GM19467 (cell line): Measurements from ENCODE around the gene PSMB11.

Source experiments
- ATAC-seq: cut with Tn5 transposase; IDR thresholded peaks from one replicate; pipeline ENCODE4 v1.9.1; 2021; ENCODE audit warnings: mild to moderate bottlenecking, moderate library complexity; ENCODE audit not compliant: unreplicated experiment

Gene PSMB11

DNA sequence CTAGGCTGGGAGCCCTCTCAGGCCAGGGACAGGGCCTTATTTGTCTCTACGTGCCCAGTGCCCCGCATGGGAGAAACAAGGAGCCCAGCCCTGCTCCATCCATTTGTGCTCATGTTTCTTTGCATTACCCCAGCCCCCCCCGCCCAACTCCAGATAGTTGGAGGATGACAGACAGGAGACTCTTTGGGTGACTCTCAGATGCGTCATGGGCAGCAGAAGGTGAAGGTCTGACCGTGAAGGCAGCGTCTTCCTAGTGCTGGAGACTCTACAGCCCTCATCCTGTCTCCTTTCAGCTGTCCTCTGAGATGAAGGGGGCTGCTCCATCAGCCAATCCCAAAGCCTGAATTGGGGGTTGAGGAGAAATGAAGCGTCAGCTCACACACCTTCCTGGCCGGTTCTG, 283 bp upstream of the PSMB11 start:
- no peak for ATAC-seq

DNA sequence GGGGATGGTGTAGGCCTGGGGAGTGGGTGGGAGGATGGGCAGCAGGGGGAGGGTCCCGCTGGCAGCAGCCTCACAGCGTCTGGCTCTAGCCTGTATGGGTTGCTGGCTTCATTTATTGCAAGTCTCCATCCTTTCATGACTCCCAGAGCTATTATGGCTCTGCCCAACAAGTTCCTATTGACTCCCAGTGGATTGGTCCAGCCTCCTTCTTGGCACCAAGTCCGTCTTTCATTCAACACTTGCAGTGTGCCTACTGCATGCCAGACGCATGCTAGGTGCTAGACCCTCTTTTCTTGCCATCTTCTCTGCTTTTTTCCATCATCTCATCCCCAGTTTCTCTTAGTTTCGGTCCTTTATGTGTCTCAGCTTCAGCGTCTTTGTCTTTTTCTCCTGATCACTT, 1.1 kb downstream of the PSMB11 start:
- no peak for ATAC-seq

DNA sequence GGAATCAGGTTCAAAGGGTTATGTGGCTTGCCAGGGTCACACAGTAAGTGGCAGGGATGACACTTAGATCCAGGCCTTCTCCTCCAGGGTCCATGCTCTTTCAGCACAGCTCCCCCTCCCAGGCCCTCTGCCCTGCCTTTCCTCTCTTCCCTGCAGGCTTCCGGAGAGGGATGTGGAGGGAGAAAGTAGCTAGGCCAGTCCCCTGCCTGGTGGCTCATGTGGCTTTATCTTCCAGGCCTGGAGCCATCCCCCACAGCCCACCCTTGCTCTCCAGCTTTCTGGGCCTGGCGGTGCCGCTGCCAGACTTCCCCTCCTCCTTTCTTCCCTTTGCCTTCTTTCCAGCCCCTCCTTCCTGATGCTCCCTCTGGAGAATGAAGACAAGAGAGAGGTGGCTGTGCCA, 1.7 kb downstream of the PSMB11 start:
- ATAC-seq: no peak

DNA sequence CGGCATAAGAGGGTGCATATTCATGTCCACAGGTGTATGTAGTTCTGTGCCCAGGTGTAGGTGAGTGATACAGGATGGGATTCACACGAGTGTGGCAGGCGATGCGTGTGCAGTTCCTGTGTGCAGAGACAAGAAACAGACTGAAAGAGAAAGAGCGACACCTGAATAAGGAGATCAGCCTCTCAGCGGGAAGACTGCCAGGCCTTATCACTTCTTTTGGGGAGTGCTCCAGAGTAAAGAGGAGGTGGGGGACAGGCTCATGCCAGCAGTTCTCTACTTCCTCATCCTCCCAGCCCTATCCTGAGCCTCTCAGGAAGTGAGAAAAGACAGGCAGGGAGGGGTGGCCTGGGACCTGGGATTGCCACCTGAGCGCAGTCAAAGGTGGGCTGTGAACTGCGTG, 2.8 kb downstream of the PSMB11 start:
- no peak for ATAC-seq

DNA sequence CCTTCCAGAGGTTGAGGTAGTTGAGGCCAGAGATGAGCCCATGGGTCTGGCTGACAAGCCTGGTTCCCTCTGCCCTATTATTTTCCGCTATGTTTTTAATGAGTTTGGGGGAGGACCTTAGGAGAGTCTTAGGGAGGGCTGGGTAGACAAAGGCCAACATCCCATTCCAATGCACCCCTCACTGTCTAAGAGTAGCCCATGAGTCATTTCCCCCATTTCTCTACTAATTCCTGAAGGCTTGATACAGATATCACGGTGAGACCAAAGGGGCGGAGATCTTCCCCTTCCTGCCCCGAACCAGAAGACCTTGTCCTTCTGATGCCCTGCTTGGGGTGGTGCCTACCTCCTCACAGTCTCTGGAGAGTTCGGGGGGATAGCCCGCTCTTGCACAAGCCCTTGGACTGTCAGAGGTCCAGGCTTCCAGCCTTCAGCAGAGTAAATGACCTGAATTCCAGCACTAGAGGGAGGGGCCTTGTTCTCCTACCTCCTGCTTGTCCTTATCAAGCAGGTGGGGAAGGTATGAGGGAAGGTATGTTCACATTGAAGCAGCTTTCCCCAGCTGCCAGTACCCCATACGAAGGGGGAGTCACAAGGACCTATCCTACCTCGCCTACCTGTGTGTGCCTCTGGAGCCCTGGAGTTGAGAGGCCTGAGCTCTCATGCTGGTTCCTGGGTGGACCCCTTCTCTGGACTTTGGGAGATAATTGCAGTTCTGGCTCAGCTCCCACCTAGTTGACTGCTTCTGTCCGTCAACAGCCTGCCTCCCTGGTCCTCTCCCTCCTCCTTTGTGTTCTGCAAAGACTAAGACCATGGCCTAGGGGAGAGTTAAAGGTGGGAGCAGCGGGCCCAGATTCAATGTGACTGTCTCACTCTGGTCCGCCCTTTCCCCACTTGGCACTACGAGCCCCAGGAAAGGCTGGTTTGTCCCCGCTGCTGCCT, 3.7 kb downstream of the PSMB11 start:
- no peak for ATAC-seq

DNA sequence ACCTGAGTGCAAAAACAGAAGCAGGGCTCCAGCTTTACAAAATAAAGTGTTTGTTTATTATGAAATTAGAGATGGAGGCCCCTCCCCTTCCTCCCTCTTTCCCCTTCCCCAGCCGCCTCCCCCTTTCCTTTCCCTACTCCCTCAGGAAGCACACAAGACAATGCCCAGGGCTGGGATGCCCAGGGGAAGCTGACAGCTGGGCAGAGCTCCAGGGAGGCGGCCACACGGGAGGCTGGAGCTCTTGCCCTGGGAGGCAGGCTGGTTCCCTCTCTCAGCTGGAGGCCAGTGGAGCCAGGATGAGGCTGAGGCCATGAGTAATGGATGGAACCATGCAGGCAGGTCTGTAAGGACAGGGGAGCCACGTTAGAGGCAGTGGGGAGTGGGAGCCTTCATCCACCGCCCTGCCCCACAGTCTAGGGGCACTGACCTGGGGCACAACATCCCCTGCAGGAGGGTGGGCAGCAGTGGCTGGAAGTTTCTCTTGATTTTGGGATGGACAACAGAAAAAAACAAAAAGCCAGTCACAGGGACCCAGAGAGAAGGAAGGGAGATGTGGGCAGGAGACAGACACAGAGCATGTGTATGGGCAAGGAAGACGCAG, 5.1 kb downstream of the PSMB11 start:
- ATAC-seq: no peak

DNA sequence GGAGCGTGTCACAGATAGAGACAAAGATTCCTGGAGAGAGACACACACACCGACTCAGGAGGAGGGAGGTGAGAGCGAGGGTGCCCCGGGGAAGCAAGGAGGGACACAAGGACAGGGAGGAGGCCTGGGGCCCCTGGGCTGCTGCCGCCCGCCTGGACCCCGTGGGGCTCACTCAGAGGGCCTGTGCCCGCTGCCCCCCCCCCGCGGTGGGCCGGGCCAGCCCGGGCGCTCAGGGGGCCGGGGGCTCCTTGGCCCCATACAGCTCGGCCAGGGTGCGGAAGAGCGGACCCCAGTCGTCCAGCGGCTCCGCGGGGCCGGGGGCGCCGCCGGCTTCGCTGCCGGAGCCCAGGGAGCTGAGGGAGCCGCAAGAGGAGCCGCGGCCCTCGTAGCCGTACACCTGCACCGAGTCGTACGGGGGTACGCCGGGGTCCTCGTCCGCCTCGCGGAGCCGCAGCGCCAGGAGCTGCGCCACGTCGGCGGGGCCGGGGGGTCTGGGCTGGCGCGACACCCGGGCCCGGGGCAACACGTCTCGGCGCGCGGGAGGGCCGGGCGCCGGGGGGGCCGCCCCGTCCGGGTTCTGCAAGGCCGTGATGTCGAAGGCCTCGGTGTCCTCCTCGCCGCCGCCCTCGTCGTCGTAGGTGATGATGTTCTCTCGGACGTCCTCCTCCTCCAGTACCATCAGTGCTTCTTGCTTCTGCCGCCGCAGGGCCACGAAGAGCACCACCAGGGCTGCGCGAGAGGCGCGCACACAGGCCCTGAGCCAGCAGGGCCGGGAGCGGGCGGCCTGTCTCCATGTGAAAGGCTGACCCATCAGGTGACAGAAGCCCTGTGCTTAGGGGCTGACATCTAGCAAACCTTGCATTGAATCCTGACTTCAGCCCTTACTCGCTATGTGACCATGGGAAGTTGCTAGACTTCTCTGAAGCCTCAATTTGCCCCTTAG, 6.0 kb downstream of the PSMB11 start:
- ATAC-seq: no peak

DNA sequence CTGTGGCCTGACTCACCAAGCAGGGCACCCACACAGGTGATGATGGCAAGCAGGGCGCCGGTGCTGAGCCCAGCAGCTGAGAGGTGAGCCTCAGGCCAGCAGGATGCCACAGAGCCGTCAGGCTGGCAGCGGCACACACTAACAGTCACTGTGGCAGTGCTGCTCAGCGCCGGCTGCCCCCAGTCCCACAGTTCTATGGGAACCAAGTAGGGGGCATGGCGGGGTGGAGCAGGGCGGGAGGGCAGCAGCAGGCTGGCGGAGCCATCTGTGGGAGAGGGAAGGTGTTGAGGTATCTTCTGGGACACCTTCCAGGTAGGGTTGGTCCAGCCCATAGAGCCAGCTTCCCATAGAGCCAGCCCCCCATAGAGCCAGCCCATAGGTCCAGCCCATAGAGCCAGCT, 7.0 kb downstream of the PSMB11 start:
- no peak for ATAC-seq

DNA sequence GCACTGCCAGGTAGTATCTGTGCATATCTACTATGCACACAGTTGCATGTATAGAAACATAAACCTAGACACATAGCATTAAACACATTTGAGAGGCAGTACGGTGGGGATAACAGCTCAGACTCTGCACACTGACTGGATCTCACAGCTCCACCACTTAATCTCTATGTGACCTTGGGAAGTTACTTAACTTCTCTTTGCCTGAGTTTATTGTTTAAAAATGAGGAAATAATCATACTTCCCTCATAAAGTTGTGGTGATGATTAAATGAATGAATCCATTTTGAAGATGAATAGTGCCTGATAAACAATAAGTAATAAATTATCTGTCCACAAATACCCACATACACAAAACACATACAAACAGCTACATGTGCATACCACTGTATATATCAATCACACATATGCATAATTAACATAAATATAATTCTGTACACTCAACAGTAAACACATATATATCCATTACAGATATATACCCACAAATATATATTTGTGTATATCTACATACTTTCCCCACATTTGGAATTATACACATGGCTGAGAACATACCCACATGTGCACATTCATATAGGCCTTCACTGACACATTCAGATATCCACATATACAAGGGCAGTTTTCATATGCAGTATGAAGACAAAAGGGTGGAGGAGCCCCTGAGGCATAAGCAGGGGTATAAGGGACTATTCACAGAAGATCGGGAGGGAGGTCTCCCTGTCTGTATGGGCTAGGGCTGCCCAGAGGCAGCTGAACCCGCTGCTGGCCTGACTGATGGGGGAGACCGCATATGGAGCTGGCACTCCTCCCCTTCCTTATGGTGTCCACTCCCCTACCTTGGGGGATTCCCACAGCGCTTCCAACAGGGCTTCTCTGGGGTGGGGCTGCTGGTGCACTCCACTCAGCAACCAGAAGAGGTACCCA, 9.4 kb downstream of the PSMB11 start:
- ATAC-seq: no peak

DNA sequence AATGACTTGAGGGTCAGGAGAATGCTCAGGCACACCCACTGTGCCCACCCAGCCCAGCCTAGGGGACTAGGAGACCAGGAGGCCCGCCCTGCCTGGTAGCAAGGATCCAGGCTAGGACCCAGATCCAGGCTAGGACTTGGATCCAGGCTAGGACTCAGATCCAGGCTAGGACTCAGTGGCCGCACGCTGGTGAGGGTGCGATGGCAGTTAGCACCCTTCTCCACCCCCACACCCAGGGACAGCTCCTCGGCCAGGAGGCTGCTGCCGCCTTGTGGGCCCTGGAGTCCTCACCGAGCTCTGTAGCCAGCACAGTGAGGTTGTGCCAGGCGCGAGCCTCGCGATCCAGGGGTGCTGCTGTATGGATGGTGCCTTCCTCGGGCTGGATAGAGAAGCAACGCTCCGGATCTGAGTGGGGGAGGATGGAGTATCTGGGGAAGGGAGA, 10.2 kb downstream of the PSMB11 start:
- ATAC-seq: no peak

DNA sequence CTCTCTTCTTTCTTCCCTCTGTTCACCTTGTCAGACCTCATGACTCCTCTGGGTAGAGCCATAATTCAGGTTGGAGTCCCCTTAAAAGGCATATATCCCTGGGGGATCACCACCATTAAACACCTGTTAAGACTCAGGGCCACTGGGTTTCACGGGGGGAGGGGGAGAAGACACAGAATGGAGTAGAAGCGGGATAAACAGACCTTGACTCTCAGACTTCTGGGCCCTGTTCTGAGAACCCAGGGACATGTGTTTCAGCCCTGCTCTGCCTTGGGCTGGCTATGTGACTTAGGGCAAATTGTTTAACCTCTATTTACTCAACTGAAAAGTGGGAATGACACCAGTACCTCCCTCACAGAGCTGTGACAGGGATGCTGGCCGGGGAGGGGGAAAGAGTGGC, 10.7 kb downstream of the PSMB11 start:
- no peak for ATAC-seq

DNA sequence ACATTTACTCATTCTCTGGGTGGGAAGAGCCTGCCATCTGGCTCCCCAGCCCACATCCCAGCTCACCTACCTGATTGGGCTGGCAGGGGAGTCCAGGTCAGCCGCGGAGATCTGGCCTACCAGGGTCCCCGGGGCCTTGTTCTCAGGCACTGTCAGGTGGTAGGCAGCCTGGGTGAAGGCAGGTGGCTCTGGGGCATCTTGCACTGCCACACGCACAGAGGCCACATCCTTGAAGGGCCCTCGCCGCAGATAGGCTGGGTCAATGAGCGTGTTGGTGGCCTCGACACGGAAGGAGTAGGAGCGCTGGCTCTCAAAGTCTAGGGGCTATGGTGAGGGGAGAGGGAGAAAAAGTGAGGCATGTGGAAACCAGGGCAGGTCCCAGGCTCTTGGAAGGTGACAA, 11.4 kb downstream of the PSMB11 start:
- no peak for ATAC-seq

DNA sequence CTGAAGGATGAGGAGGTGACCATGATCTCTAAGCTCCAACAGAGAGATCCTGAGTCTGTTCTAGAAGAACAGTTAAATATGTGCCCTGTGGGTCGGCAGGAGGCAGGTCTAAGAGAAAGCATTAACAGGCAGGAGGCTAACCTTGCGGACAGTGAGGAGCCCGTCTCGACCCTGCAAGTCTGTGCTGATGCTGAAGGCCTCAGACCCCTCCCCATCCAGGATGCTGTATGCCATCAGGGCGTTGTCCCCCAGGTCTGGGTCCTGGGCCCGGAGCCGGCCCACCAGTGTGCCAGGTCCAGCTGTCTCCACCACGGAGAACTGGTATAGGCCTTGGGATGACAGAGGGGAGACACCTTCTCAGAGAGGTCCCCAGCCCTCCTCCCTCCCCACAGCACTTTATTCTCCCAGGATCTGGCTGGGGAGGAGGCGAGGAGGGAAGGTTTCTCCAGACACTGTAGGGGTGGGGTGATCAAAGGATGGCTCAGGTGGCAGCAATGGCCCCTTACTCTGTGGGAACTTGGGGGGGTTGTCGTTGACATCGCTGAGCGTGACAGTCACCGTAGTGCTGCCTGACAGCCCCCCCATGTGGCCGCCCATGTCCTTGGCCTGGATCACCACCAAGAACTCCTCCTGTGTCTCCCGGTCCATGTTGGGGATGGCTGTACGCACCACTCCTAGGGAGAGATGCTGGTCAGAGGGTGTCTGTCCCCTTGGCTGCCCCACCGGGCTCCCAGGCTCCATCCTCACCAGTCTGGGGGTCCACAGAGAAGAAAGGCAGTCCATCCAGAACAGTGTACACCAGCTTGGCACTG, 12.2 kb downstream of the PSMB11 start:
- no peak for ATAC-seq

DNA sequence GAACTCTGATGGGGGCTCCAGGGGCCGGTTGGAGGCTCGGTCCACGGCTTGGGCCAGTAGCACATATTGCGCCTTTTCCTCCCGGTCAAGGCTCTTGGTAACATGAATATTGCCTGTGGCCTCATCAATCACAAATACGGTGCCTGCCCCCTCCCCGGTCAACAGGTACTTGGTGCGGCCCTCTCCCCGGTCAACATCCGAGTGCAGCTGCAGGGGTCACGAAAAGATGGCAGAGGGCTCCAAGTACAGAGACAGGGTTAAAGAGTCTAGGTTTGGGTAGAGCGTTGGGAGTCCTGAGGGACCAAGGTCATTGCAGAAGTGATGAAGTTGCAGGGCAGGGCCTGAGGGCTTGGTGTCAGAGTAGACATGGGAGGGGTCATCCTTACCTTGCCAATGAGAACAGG, 13.1 kb downstream of the PSMB11 start:
- no peak for ATAC-seq

DNA sequence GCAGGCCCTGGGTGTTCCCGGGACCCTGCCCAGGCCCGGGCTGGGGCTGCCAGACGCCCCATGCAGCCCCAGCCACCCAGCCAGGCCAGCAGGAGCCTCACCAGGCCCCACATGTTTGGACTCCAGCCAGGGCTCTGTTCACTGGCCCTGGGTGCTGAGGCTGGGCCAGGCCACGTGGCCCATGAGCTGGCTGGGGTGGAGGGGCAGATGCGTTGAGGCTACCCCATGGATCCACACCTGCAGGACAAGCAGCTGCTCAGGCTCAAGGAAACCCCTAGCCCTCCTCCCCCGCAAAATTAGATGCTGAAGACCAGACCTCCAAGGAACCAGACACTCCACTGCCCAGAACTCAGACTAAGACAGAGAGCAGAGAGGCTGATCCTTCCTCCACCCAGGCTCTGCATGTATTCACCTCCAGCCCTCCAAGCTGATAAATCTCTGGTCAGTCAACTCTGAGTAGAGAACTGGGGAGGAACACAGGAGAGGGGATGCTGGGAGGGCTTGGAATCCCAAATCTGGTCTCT, 13.7 kb downstream of the PSMB11 start:
- no peak for ATAC-seq

DNA sequence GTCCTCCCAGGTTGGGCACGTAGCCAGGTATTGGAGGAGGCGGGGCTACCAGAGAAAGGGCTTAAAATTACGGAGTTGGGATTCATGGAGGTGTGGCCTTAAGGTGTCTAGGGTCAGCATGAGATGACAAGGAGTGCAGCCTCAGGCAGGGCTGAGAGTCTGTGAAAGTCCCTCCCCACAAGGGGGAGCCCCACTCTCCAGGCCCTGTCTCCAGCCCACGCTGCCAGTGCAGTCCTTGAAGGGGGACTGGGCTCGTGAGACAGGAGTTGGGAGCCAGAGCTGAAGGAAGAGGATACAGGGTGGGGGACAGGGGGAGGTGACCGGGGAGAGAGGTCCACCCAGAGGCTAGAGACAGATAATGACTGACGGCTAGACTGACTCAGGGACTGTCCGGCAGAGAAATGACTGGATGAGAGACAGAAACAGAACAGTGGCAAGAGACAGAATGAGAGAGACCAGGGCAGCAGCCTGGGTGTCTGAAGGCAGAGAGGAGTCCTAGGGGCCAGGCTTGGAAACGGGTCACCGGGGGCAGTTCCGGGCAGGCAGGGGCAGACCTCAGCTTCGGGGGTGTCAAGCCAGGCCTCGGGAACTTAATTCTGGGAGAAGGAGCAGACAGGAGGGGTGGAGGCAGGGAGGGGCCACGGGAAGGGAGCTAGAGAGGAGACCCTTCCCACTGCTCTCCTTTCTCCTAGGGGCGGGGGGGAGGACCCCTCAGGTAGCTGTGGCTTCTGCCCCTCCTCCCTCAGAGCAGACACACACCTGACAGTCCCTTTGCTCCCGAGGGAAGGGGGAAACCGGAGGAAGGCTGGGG, 14.3 kb downstream of the PSMB11 start:
- ATAC-seq: peak; percentile 51

DNA sequence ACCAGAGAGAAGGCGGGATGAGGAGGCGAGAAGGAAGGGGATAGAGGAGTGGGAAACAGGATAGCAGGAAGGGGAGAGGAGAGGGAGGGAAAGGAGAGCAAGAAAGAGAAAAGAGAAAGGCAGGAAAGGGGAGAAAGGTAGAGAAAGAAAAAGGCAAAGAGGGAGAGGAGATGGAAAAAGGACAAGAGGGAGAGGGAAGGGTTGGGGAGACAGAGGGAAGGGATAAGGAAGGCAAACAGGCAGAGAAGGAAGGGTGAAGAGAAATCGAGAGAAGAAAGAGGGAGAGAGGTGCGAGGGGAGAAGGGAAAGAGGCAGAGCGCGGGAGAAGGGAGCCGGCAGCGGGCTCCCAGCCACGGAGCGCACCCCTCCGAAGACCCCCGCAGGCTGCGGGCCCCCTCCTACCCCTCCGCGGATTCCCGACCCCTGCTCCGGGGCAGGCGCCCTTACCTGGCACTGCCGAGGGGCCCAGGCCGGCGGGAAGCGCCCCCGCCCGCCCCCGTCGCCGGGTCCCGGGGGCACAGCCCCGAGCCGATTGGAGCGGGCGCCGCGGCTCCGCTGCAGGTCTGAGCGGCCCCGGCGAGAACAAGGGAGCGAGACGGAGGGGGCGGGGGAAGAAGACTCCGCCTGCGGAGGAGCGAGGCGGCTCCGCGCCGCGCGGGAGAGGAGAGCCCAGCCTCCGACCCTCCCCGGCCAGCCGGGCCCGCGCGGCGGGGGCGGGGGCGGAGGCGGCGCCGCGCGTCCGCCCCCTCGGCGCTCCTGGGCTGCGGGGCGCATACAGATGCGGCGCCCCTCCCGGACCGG, 15.1 kb downstream of the PSMB11 start, which contains the start of gene CDH24:
Gene CDH24, minus strand, starts transcription at position 565 of the 801 bp plus-strand sequence. CDS start 1,787 bp downstream, outside the sequence.
- peak; percentile 40 for ATAC-seq
